ENCODE data around the gene STRIP2. TPM values are rescaled to one million over a fixed set of nuclear protein-coding genes. Genes with fewer than 3 reads are reported as not detected.

Gene STRIP2
- total RNA-seq, 1 donor from 2014 or later, result 3.5 TPM

GRCh38 chr7:129513546-129513945 is 79.3 kb downstream of the STRIP2 start:
- Histone ChIP-seq H3K4me3 (ENCODE audit: low read depth, low read length) (no peak overlapping the region), H3K27me3 (ENCODE audit: control insufficient read depth, insufficient read depth, low read length) (no peaks in the 10 kb centered on the region), H3K36me3 (ENCODE audit: control insufficient read depth, insufficient read depth, low read length) (no peaks in the 10 kb centered on the region)
- no peak for DNase-seq (ENCODE audit: low read depth)
- TF ChIP-seq, protein P1, sequence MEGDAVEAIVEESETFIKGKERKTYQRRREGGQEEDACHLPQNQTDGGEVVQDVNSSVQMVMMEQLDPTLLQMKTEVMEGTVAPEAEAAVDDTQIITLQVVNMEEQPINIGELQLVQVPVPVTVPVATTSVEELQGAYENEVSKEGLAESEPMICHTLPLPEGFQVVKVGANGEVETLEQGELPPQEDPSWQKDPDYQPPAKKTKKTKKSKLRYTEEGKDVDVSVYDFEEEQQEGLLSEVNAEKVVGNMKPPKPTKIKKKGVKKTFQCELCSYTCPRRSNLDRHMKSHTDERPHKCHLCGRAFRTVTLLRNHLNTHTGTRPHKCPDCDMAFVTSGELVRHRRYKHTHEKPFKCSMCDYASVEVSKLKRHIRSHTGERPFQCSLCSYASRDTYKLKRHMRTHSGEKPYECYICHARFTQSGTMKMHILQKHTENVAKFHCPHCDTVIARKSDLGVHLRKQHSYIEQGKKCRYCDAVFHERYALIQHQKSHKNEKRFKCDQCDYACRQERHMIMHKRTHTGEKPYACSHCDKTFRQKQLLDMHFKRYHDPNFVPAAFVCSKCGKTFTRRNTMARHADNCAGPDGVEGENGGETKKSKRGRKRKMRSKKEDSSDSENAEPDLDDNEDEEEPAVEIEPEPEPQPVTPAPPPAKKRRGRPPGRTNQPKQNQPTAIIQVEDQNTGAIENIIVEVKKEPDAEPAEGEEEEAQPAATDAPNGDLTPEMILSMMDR (IDR thresholded peaks at IDR 0.05; ENCODE audit: insufficient read depth, low read length, poor library complexity, severe bottlenecking), result no peak

- Histone ChIP-seq H3K4me3 (ENCODE audit: low read depth, low read length) (no peak overlapping the region), H3K36me3 (ENCODE audit: control insufficient read depth, insufficient read depth, low read length) (no peaks in the 10 kb centered on the region), H3K27me3 (ENCODE audit: control insufficient read depth, insufficient read depth, low read length) (no peaks in the 10 kb centered on the region)
- TF ChIP-seq, protein P1 (IDR thresholded peaks at IDR 0.05; ENCODE audit: insufficient read depth, low read length, poor library complexity, severe bottlenecking), result no peak
- DNase-seq (ENCODE audit: low read depth), result no peak
Measured at GRCh38 chr7:129514683-129515082, 80.5 kb downstream of the STRIP2 start.

- Histone ChIP-seq H3K36me3 (ENCODE audit: control insufficient read depth, insufficient read depth, low read length) (no peaks in the 10 kb centered on the region), H3K27me3 (ENCODE audit: control insufficient read depth, insufficient read depth, low read length) (no peaks in the 10 kb centered on the region), H3K4me3 (ENCODE audit: low read depth, low read length) (no peak overlapping the region)
- TF ChIP-seq, protein P1 (IDR thresholded peaks at IDR 0.05; ENCODE audit: insufficient read depth, low read length, poor library complexity, severe bottlenecking), result no peak
- no peak for DNase-seq (ENCODE audit: low read depth)
Measured at GRCh38 chr7:129515381-129515780, 81.1 kb downstream of the STRIP2 start.

- no peak for DNase-seq (ENCODE audit: low read depth)
- Histone ChIP-seq H3K27me3 (ENCODE audit: control insufficient read depth, insufficient read depth, low read length) (peaks cover 11% of the 10 kb centered on the region), H3K4me3 (ENCODE audit: low read depth, low read length) (no peak overlapping the region), H3K36me3 (ENCODE audit: control insufficient read depth, insufficient read depth, low read length) (no peaks in the 10 kb centered on the region)
- TF ChIP-seq, protein P1 (IDR thresholded peaks at IDR 0.05; ENCODE audit: insufficient read depth, low read length, poor library complexity, severe bottlenecking), result no peak
Measured at GRCh38 chr7:129517931-129518330, 83.7 kb downstream of the STRIP2 start.

- Histone ChIP-seq H3K27me3 (ENCODE audit: control insufficient read depth, insufficient read depth, low read length) (peaks cover 13% of the 10 kb centered on the region), H3K4me3 (ENCODE audit: low read depth, low read length) (no peak overlapping the region), H3K36me3 (ENCODE audit: control insufficient read depth, insufficient read depth, low read length) (no peaks in the 10 kb centered on the region)
- no peak for DNase-seq (ENCODE audit: low read depth)
- TF ChIP-seq, protein P1 (IDR thresholded peaks at IDR 0.05; ENCODE audit: insufficient read depth, low read length, poor library complexity, severe bottlenecking), result no peak
Measured at GRCh38 chr7:129519464-129519863, 85.2 kb downstream of the STRIP2 start.

Measured in kidney epithelial cell (primary cell).